Neuronal stem cell (in vitro differentiated cells): ENCODE results near the gene NIPAL4.

Experiments
- DNase-seq: peaks from one replicate; pipeline ENCODE4 v3.0.0-alpha.2; 2013; ENCODE audit warnings: low spot score
- H2AFZ ChIP-seq: one replicate; pipeline ENCODE4 v1.6.1; 2013; ENCODE audit warnings: mild to moderate bottlenecking, low read length, inconsistent platforms
- H2AK5ac ChIP-seq: 2 replicates; pipeline ENCODE4 v1.6.1; 2013; ENCODE audit warnings: low read depth, mild to moderate bottlenecking, inconsistent platforms, low read length, moderate library complexity, mixed read lengths
- H2BK120ac ChIP-seq: 2 replicates; pipeline ENCODE4 v1.6.1; 2013; ENCODE audit warnings: low read depth, mild to moderate bottlenecking, inconsistent platforms, low read length, moderate library complexity, mixed read lengths
- H2BK12ac ChIP-seq: one replicate; pipeline ENCODE4 v1.6.1; 2013; ENCODE audit warnings: low read length, inconsistent platforms
- H2BK15ac ChIP-seq: 2 replicates; pipeline ENCODE4 v1.6.1; 2013; ENCODE audit warnings: mild to moderate bottlenecking, low read length, inconsistent platforms, mixed read lengths
- H2BK5ac ChIP-seq: one replicate; pipeline ENCODE4 v1.6.1; 2013; ENCODE audit warnings: inconsistent platforms, mild to moderate bottlenecking, low read length, moderate library complexity
- H3K14ac ChIP-seq: one replicate; pipeline ENCODE4 v1.6.1; 2013; ENCODE audit warnings: low read length, inconsistent platforms
- H3K18ac ChIP-seq: 2 replicates; pipeline ENCODE4 v1.6.1; 2013; ENCODE audit warnings: low read length, inconsistent platforms
- H3K23ac ChIP-seq: 2 replicates; pipeline ENCODE4 v1.6.1; 2013; ENCODE audit warnings: low read depth, mild to moderate bottlenecking, mixed read lengths, low read length, inconsistent platforms; ENCODE audit not compliant: poor library complexity
- H3K27ac ChIP-seq: replicated peaks from 3 replicates; pipeline ENCODE4 v1.5.1; 2013; ENCODE audit warnings: low read length, inconsistent platforms
- H3K27me3 ChIP-seq, 3 experiments: 2 replicates each; pipeline ENCODE4 v1.6.1; 2013; ENCODE audit warnings: low read length in 3 of 3, mild to moderate bottlenecking in 2 of 3, inconsistent platforms in 1 of 3, low read depth in 1 of 3, mixed read lengths in 1 of 3, moderate library complexity in 1 of 3; ENCODE audit not compliant: control insufficient read depth in 3 of 3, insufficient read depth in 3 of 3
- H3K36me3 ChIP-seq, 2 donors: replicated peaks in 1 of 2; 2 replicates each; pipeline ENCODE4 v1.6.1; 2013; ENCODE audit warnings: low read length in 2 of 2; ENCODE audit not compliant: control insufficient read depth in 2 of 2, insufficient read depth in 2 of 2
- H3K4ac ChIP-seq: 2 replicates; pipeline ENCODE4 v1.6.1; 2013; ENCODE audit warnings: inconsistent platforms, mild to moderate bottlenecking, low read length, moderate library complexity
- H3K4me1 ChIP-seq, 2 donors: 1 replicate in 1 of 2; 2 replicates in 1 of 2; pipeline ENCODE4 v1.6.1; 2013; ENCODE audit warnings: low read length in 2 of 2, low read depth in 1 of 2; ENCODE audit not compliant: control insufficient read depth in 2 of 2, insufficient read depth in 1 of 2
- H3K4me2 ChIP-seq: one replicate; pipeline ENCODE4 v1.6.1; 2013; ENCODE audit warnings: mild to moderate bottlenecking, low read length, inconsistent platforms; ENCODE audit not compliant: insufficient read depth, poor library complexity, severe bottlenecking
- H3K4me3 ChIP-seq, 2 donors: 2 replicates each; pipeline ENCODE4 v1.5.1; 2013; ENCODE audit warnings: low read length in 2 of 2, mild to moderate bottlenecking in 2 of 2, inconsistent platforms in 1 of 2, moderate library complexity in 1 of 2
- H3K79me1 ChIP-seq: one replicate; pipeline ENCODE4 v1.6.1; 2013; ENCODE audit warnings: low read depth, mild to moderate bottlenecking, inconsistent platforms, low read length, moderate library complexity
- H3K9ac ChIP-seq: one replicate; pipeline ENCODE4 v1.6.1; 2013; ENCODE audit warnings: mild to moderate bottlenecking, low read depth, low read length, inconsistent platforms; ENCODE audit not compliant: poor library complexity
- H3K9me3 ChIP-seq, 2 donors: replicated peaks in 1 of 2; 2 replicates each; pipeline versions ENCODE3 to v1.6.1; 2013; ENCODE audit warnings: low read length in 2 of 2, mild to moderate bottlenecking in 2 of 2, inconsistent platforms in 1 of 2, low read depth in 1 of 2, mixed read lengths in 1 of 2, moderate library complexity in 1 of 2; ENCODE audit not compliant: control insufficient read depth in 2 of 2, insufficient read depth in 1 of 2
- H4K8ac ChIP-seq: one replicate; pipeline ENCODE4 v1.6.1; 2013; ENCODE audit warnings: low read depth, mild to moderate bottlenecking, inconsistent platforms, low read length, moderate library complexity
- H4K91ac ChIP-seq: one replicate; pipeline ENCODE4 v1.6.1; 2013; ENCODE audit warnings: low read length, low read depth, mild to moderate bottlenecking, inconsistent platforms; ENCODE audit not compliant: poor library complexity
- WGBS, 2 donors: extraction: QIAGEN DNeasy Blood & Tissue Kit; methylation state at CpG; one replicate each; pipeline ENCODE4 v1.1.7; 2013; ENCODE audit warnings: missing lambda C conversion rate in 2 of 2, mixed read lengths in 1 of 2; ENCODE audit not compliant: insufficient read length in 2 of 2, insufficient replicate concordance in 1 of 2; ENCODE audit errors: extremely low coverage in 2 of 2; 5-methylcytosine and 5-hydroxymethylcytosine counted together

The NIPAL4 gene

GRCh38 chr5:157505496-157505895 is 45.5 kb downstream of the NIPAL4 start:
- Histone ChIP-seq H3K27ac (no peak overlapping the region), H3K18ac (no peak overlapping the region), H3K9ac (no peak overlapping the region), H2BK5ac (no peak overlapping the region), H2AFZ (no peak overlapping the region), H3K4me1 (no peaks in the 10 kb centered on the region), H2BK12ac (no peak overlapping the region), H4K91ac (no peak overlapping the region), H3K9me3 (no peaks in the 10 kb centered on the region), H3K4me3 (peak overlapping the region in 1 of 2 donors; percentile 58), H3K14ac (no peak overlapping the region), H2AK5ac (no peak overlapping the region), H3K27me3 (no peaks in the 10 kb centered on the region), H3K36me3 (peaks cover 0 to 10% of the 10 kb centered on the region in 2 donors), H2BK15ac (no peak overlapping the region), H3K79me1 (no peaks in the 10 kb centered on the region), H3K23ac (peak overlapping the region; percentile 11), H3K4me2 (no peak overlapping the region), H3K4ac (no peak overlapping the region), H4K8ac (no peak overlapping the region), H2BK120ac (no peak overlapping the region)
- WGBS, 2 donors: no CpG with 5 or more reads among the region's 6 CpGs
- DNase-seq: no peak

- no peak overlapping the region for H2BK5ac ChIP-seq
- H3K9ac ChIP-seq: no peak overlapping the region
- H3K27ac ChIP-seq: no peak overlapping the region
- no peaks in the 10 kb centered on the region for H3K4me1 ChIP-seq
- H4K8ac ChIP-seq: no peak overlapping the region
- H3K18ac ChIP-seq: no peak overlapping the region
- H3K9me3 ChIP-seq: no peaks in the 10 kb centered on the region
- H3K36me3 ChIP-seq: peaks cover 0 to 7% of the 10 kb centered on the region in 2 donors
- no peak overlapping the region for H2BK15ac ChIP-seq
- H3K14ac ChIP-seq: no peak overlapping the region
- no peak overlapping the region for H2BK120ac ChIP-seq
- no peak overlapping the region for H3K4me3 ChIP-seq
- H3K79me1 ChIP-seq: no peaks in the 10 kb centered on the region
- WGBS, 2 donors: no CpG with 5 or more reads among the region's 3 CpGs
- no peak overlapping the region for H3K4ac ChIP-seq
- H3K27me3 ChIP-seq: no peaks in the 10 kb centered on the region
- H3K23ac ChIP-seq: no peak overlapping the region
- H4K91ac ChIP-seq: no peak overlapping the region
- no peak overlapping the region for H3K4me2 ChIP-seq
- H2AFZ ChIP-seq: no peak overlapping the region
- H2AK5ac ChIP-seq: no peak overlapping the region
- H2BK12ac ChIP-seq: no peak overlapping the region
- no peak for DNase-seq
Measured at GRCh38 chr5:157506066-157506590, 46.1 kb downstream of the NIPAL4 start.

GRCh38 chr5:157506981-157507780 is 47.2 kb downstream of the NIPAL4 start:
- Histone ChIP-seq H3K9ac (no peak overlapping the region), H4K8ac (peak overlapping the region; percentile 67), H3K36me3 (peaks cover 0 to 7% of the 10 kb centered on the region in 2 donors), H3K4ac (no peak overlapping the region), H3K9me3 (no peaks in the 10 kb centered on the region), H3K14ac (no peak overlapping the region), H3K4me3 (no peak overlapping the region), H3K18ac (no peak overlapping the region), H4K91ac (no peak overlapping the region), H3K4me1 (no peaks in the 10 kb centered on the region), H2AK5ac (no peak overlapping the region), H3K4me2 (no peak overlapping the region), H2BK12ac (no peak overlapping the region), H2BK120ac (no peak overlapping the region), H3K27ac (no peak overlapping the region), H3K79me1 (no peaks in the 10 kb centered on the region), H2BK5ac (no peak overlapping the region), H2AFZ (no peak overlapping the region), H3K27me3 (no peaks in the 10 kb centered on the region), H2BK15ac (no peak overlapping the region), H3K23ac (peak overlapping the region; percentile 86)
- no peak for DNase-seq
- no CpG with 5 or more reads among the region's 14 CpGs for whole genome bisulfite sequencing, 2 donors

- Histone ChIP-seq H3K14ac (no peak overlapping the region), H3K27ac (no peak overlapping the region), H3K9me3 (no peaks in the 10 kb centered on the region), H3K4me2 (no peak overlapping the region), H3K23ac (no peak overlapping the region), H2AK5ac (no peak overlapping the region), H3K4ac (no peak overlapping the region), H4K91ac (no peak overlapping the region), H2AFZ (no peak overlapping the region), H3K4me3 (no peak overlapping the region), H2BK15ac (no peak overlapping the region), H2BK120ac (no peak overlapping the region), H3K36me3 (peaks cover 0 to 15% of the 10 kb centered on the region in 2 donors), H3K27me3 (no peaks in the 10 kb centered on the region), H3K79me1 (no peaks in the 10 kb centered on the region), H3K18ac (no peak overlapping the region), H2BK12ac (no peak overlapping the region), H4K8ac (no peak overlapping the region), H3K4me1 (no peaks in the 10 kb centered on the region), H3K9ac (peak overlapping the region; percentile 13), H2BK5ac (no peak overlapping the region)
- no peak for DNase-seq
- WGBS, 2 donors: no CpG with 5 or more reads among the region's 9 CpGs
Measured at GRCh38 chr5:157509093-157509492, 49.1 kb downstream of the NIPAL4 start.
